Esophagus squamous epithelium (tissue), 4 donors: ENCODE measurements around the gene UPK2.

Experiments used
- POLR2A ChIP-seq, 4 donors: fragments of 450-650 bp; IDR thresholded peaks; one replicate each; pipeline ENCODE4 v1.6.1; 2017; ENCODE audit warnings: antibody characterized with exemption in 4 of 4, mild to moderate bottlenecking in 4 of 4, moderate library complexity in 3 of 4
- TF ChIP-seq, protein P1 (sequence below), 6 experiments: fragments of 450-650 bp in 4 of 6; fragments of 200-600 bp in 2 of 6; sonication (generic) in 2 of 6; IDR thresholded peaks; one replicate each; pipeline ENCODE4 v1.5.1; 2016 to 2019; ENCODE audit warnings: antibody characterized with exemption in 6 of 6, mild to moderate bottlenecking in 4 of 6, moderate library complexity in 4 of 6

DNA sequence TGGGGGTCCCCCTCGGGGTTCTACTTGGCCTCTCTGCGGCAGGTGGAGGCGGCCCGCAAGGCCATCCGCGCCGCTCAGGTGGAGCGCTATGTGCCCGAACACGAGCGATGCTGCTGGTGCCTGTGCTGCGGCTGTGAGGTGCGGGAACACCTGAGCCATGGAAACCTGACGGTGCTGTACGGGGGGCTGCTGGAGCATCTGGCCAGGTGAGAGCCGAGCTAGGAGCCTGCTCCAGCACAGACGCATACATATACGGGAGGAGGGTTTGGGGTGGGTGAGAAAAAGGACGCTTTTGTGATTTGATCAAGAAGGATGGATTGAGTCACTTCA, 42.3 kb downstream of the UPK2 start:
- TF ChIP-seq, protein P1, sequence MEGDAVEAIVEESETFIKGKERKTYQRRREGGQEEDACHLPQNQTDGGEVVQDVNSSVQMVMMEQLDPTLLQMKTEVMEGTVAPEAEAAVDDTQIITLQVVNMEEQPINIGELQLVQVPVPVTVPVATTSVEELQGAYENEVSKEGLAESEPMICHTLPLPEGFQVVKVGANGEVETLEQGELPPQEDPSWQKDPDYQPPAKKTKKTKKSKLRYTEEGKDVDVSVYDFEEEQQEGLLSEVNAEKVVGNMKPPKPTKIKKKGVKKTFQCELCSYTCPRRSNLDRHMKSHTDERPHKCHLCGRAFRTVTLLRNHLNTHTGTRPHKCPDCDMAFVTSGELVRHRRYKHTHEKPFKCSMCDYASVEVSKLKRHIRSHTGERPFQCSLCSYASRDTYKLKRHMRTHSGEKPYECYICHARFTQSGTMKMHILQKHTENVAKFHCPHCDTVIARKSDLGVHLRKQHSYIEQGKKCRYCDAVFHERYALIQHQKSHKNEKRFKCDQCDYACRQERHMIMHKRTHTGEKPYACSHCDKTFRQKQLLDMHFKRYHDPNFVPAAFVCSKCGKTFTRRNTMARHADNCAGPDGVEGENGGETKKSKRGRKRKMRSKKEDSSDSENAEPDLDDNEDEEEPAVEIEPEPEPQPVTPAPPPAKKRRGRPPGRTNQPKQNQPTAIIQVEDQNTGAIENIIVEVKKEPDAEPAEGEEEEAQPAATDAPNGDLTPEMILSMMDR (IDR thresholded peaks at IDR 0.05) = no peak
- TF ChIP-seq POLR2A (IDR thresholded peaks at IDR 0.05) = no peak
